HG03565 (cell line): ENCODE measurements around the gene B3GALT6.

Experiments
- ATAC-seq: cut with Tn5 transposase; IDR thresholded peaks from one replicate; pipeline ENCODE4 v1.9.1; 2021; ENCODE audit warnings: mild to moderate bottlenecking, moderate library complexity; ENCODE audit not compliant: unreplicated experiment

The B3GALT6 gene

GRCh38 chr1:1200876-1201810 is 30.9 kb upstream of the B3GALT6 start:
- ATAC-seq, result peak; percentile 42

GRCh38 chr1:1202831-1203560 is 29.0 kb upstream of the B3GALT6 start:
- ATAC-seq, result no peak

GRCh38 chr1:1203561-1204424 is 28.2 kb upstream of the B3GALT6 start:
- ATAC-seq, result no peak

GRCh38 chr1:1204425-1204920 is 27.6 kb upstream of the B3GALT6 start:
- no peak for ATAC-seq

GRCh38 chr1:1204998-1205768 is 26.9 kb upstream of the B3GALT6 start:
- no peak for ATAC-seq

GRCh38 chr1:1205769-1206375 is 26.2 kb upstream of the B3GALT6 start:
- no peak for ATAC-seq

GRCh38 chr1:1206376-1206965 is 25.6 kb upstream of the B3GALT6 start, which contains the start of gene TNFRSF18:
Gene TNFRSF18 (minus strand): TSS chr1:1206592. CDS start chr1:1206571, 21 bp downstream.
- ATAC-seq, result no peak

- no peak for ATAC-seq
These were observed 25.0 kb upstream of the B3GALT6 start for GRCh38 chr1:1206966-1207531.

- ATAC-seq, result no peak
These were observed 24.5 kb upstream of the B3GALT6 start for GRCh38 chr1:1207571-1207892.

- ATAC-seq, result no peak
These were observed 23.2 kb upstream of the B3GALT6 start for GRCh38 chr1:1208713-1209433.

GRCh38 chr1:1210726-1211540 is 21.1 kb upstream of the B3GALT6 start:
- ATAC-seq, result no peak

- no peak for ATAC-seq
These were observed 20.2 kb upstream of the B3GALT6 start for GRCh38 chr1:1211541-1212441.

GRCh38 chr1:1212780-1213344 is 19.2 kb upstream of the B3GALT6 start:
- no peak for ATAC-seq

GRCh38 chr1:1213345-1214265 is 18.4 kb upstream of the B3GALT6 start, which contains the start of gene TNFRSF4:
Gene TNFRSF4 (minus strand): TSS chr1:1214153. CDS start chr1:1214127, 26 bp downstream.
- ATAC-seq, result no peak

GRCh38 chr1:1215080-1215676 is 16.9 kb upstream of the B3GALT6 start:
- no peak for ATAC-seq
